HepG2 (cell line): ENCODE results near the gene MAN2B2. TPM values are rescaled to one million over a fixed set of nuclear protein-coding genes. Genes with fewer than 3 reads are reported as not detected.
A peak's percentile ranks its signal among the peaks of the same experiment; 100 is the strongest.

Experiments
- ATF7 ChIP-seq, 2 experiments: fragments of 450-650 bp in 1 of 2; sonication (generic) in 1 of 2; formaldehyde crosslinking in 1 of 2; IDR thresholded peaks; 2 replicates each; pipeline versions ENCODE4 v1.4.0 to v1.6.1; 2016 to 2020; ENCODE audit warnings: antibody characterized with exemption in 1 of 2, mild to moderate bottlenecking in 1 of 2, missing genetic modification reagents in 1 of 2
- GMEB1 ChIP-seq: sonication (generic); formaldehyde crosslinking; IDR thresholded peaks from 2 replicates; pipeline ENCODE4 v1.5.1; 2020; ENCODE audit warnings: missing genetic modification reagents, mild to moderate bottlenecking, borderline replicate concordance
- KAT7 ChIP-seq: IDR thresholded peaks from 2 replicates; pipeline ENCODE4 v1.6.1; 2018; ENCODE audit warnings: borderline replicate concordance, missing compliant biosample characterization
- MEF2D ChIP-seq: sonication (generic); formaldehyde crosslinking; IDR thresholded peaks from 2 replicates; pipeline ENCODE4 v1.5.1; 2020; ENCODE audit warnings: mild to moderate bottlenecking, missing genetic modification reagents
- MIXL1 ChIP-seq: IDR thresholded peaks from 2 replicates; pipeline ENCODE4 v1.6.1; 2016
- MYC ChIP-seq: sonication (generic); formaldehyde crosslinking; IDR thresholded peaks from 2 replicates; pipeline ENCODE4 v1.9.0; 2021; ENCODE audit warnings: missing genetic modification reagents, borderline replicate concordance
- NBN ChIP-seq: fragments of 450-650 bp; conservative IDR thresholded peaks from 2 replicates; pipeline ENCODE4 v1.6.1; 2017
- NR2C2 ChIP-seq: sonication (generic); formaldehyde crosslinking; IDR thresholded peaks from 2 replicates; pipeline ENCODE4 v1.4.0; 2020; ENCODE audit warnings: missing genetic modification reagents, mild to moderate bottlenecking, moderate library complexity, borderline replicate concordance
- POLR2G ChIP-seq: fragments of 200-400 bp; formaldehyde crosslinking; IDR thresholded peaks from 2 replicates; pipeline ENCODE4 v1.6.1; 2018; ENCODE audit warnings: mild to moderate bottlenecking, low read depth, low read length, moderate library complexity
- RXRA ChIP-seq: sonication (generic); formaldehyde crosslinking; IDR thresholded peaks from 2 replicates; pipeline ENCODE4 v1.5.1; 2020; ENCODE audit warnings: missing genetic modification reagents
- SAP130 ChIP-seq: IDR thresholded peaks from 2 replicates; pipeline ENCODE4 v1.6.1; 2016; ENCODE audit warnings: low read depth
- SIX4 ChIP-seq: sonication (generic); formaldehyde crosslinking; IDR thresholded peaks from 2 replicates; pipeline ENCODE4 v1.4.0; 2020; ENCODE audit warnings: missing genetic modification reagents
- SP5 ChIP-seq: IDR thresholded peaks from 2 replicates; pipeline ENCODE4 v1.6.1; 2016; ENCODE audit warnings: low read depth, borderline replicate concordance
- TFAP4 ChIP-seq: sonication (generic); IDR thresholded peaks from 2 replicates; pipeline ENCODE4 v1.6.1; 2016; ENCODE audit warnings: low read depth, borderline replicate concordance
- ZFP36 ChIP-seq: fragments of 150-350 bp; IDR thresholded peaks from 2 replicates; pipeline ENCODE4 v1.6.1; 2018; ENCODE audit warnings: borderline replicate concordance, low read length, low read depth; ENCODE audit not compliant: partially characterized antibody
- ZHX2 ChIP-seq, 2 experiments: sonication (generic) in 1 of 2; formaldehyde crosslinking in 1 of 2; IDR thresholded peaks; 2 replicates each; pipeline versions ENCODE4 v1.6.1 to v1.9.0; 2014 to 2022; ENCODE audit warnings: antibody characterized with exemption in 1 of 2, borderline replicate concordance in 1 of 2, inconsistent platforms in 1 of 2, low read depth in 1 of 2, missing genetic modification reagents in 1 of 2
- ZNF3 ChIP-seq: IDR thresholded peaks from 2 replicates; pipeline ENCODE4 v1.7.0; 2017; ENCODE audit warnings: inconsistent platforms
- ZNF556 ChIP-seq: sonication (generic); formaldehyde crosslinking; IDR thresholded peaks from 2 replicates; pipeline ENCODE4 v1.4.0; 2020; ENCODE audit warnings: mild to moderate bottlenecking, missing genetic modification reagents, borderline replicate concordance
- ZNF569 ChIP-seq: sonication (generic); formaldehyde crosslinking; IDR thresholded peaks from 2 replicates; pipeline ENCODE4 v1.5.0; 2020; ENCODE audit warnings: mild to moderate bottlenecking, missing genetic modification reagents, moderate library complexity, borderline replicate concordance
- ZNF660 ChIP-seq: sonication (generic); formaldehyde crosslinking; IDR thresholded peaks from 2 replicates; pipeline ENCODE4 v1.5.1; 2020; ENCODE audit warnings: mild to moderate bottlenecking, low read depth, missing genetic modification reagents, borderline replicate concordance
- ZSCAN9 ChIP-seq: IDR thresholded peaks from 2 replicates; pipeline ENCODE4 v1.6.1; 2016; ENCODE audit warnings: borderline replicate concordance
- polyA plus RNA-seq, 8 experiments: library from polyadenylated mRNA; depleted of rRNA in 3 of 8; stranded (reverse) in 7 of 8; unstranded in 1 of 8; fragments of >200 nt; fragmentation: Illumina TruSeq in 4 of 8; extraction: Trizol in 4 of 8; gene quantifications; 2 replicates each; pipeline versions ENCODE4 v1.2.1 to v1.2.3, GENCODE V29; 2011 to 2016; ENCODE audit warnings: low read depth in 4 of 8, missing spikeins in 1 of 8, mixed read lengths in 1 of 8; ENCODE audit not compliant: insufficient read depth in 1 of 8
- total RNA-seq, 5 experiments: library from RNA; depleted of rRNA; stranded (reverse); fragments of >200 nt; fragmentation: Illumina TruSeq; extraction: Trizol; gene quantifications; 2 replicates each; pipeline ENCODE4 v1.2.3, GENCODE V29; 2016; ENCODE audit warnings: low read depth in 1 of 5

Gene MAN2B2
- total and polyA plus RNA-seq, 2 of the 13 experiments (the other 11 are each of a cell fraction or from before 2014, with no cell fraction given), result 4.8 to 5.4 TPM

- TF ChIP-seq ZFP36 (no peak), MEF2D (CRISPR knock-in tag) (no peak), ZSCAN9 (peak; percentile 22; the same call in 1 of the 2 replicates), ZNF569 (CRISPR knock-in tag) (no peak), GMEB1 (CRISPR knock-in tag) (peak; percentile 32; the same call in 1 of the 2 replicates), NBN (no peak), NR2C2 (CRISPR knock-in tag) (0 out of 2 replicates have a peak, but pooled peaks have one; percentile 29), MYC (peak; percentile 50; the same call in 1 of the 2 replicates), KAT7 (CRISPR knock-in tag) (0 out of 2 replicates have a peak, but pooled peaks have one; percentile 40), ZHX2 (IDR thresholded peaks at IDR 0.05; ENCODE audit: low read depth) (peak; percentile 34; the same call in 1 of the 2 replicates), ZHX2 (CRISPR knock-in tag; IDR thresholded peaks at IDR 0.05; ENCODE audit: borderline replicate concordance) (no peak), ATF7 (IDR thresholded peaks at IDR 0.05) (0 out of 2 replicates have a peak, but pooled peaks have one; percentile 21), ATF7 (CRISPR knock-in tag; IDR thresholded peaks at IDR 0.05) (no peak), RXRA (CRISPR knock-in tag) (no peak), ZNF660 (CRISPR knock-in tag) (no peak), ZNF3 (CRISPR knock-in tag) (no peak), MIXL1 (CRISPR knock-in tag) (no peak), ZNF556 (CRISPR knock-in tag) (peak; percentile 31; the same call in 1 of the 2 replicates), SAP130 (CRISPR knock-in tag) (peak; percentile 69), TFAP4 (peak; percentile 14; the same call in 1 of the 2 replicates), SIX4 (CRISPR knock-in tag) (0 out of 2 replicates have a peak, but pooled peaks have one; percentile 17), SP5 (peak; percentile 67), POLR2G (peak; percentile 86)
These were observed 58.3 kb downstream of the MAN2B2 start (continued) for GRCh38 chr4:6633091-6633906.
